ENCODE results near the gene ALDH1A2.
"Not testable (repeated sequence)": the region's sequence is repeated elsewhere in the genome, so short reads cannot be mapped to it uniquely, and the experiment has no call there.

Gene ALDH1A2

GRCh38 chr15:58042006-58042405 is 23.5 kb downstream of the ALDH1A2 start:
- DNase-seq (ENCODE audit: low read depth, low spot score) = no peak

- DNase-seq (ENCODE audit: low read depth, low spot score) = no peak
These were observed 25.4 kb downstream of the ALDH1A2 start for GRCh38 chr15:58040150-58040549.

- no peak for DNase-seq (ENCODE audit: low read depth, low spot score)
These were observed 26.2 kb downstream of the ALDH1A2 start for GRCh38 chr15:58039079-58040035.

GRCh38 chr15:58038426-58039078 is 27.0 kb downstream of the ALDH1A2 start:
- DNase-seq (ENCODE audit: low read depth, low spot score) = peak; percentile 55

- DNase-seq (ENCODE audit: low read depth, low spot score) = no peak
These were observed 27.7 kb downstream of the ALDH1A2 start for GRCh38 chr15:58037723-58038301.

GRCh38 chr15:58036579-58036978 is 28.9 kb downstream of the ALDH1A2 start:
- DNase-seq (ENCODE audit: low read depth, low spot score) = no peak

GRCh38 chr15:58028392-58028791 is 37.1 kb downstream of the ALDH1A2 start:
- not testable (repeated sequence) for DNase-seq (ENCODE audit: low read depth, low spot score)

- no peak for DNase-seq (ENCODE audit: low read depth, low spot score)
These were observed 39.0 kb downstream of the ALDH1A2 start for GRCh38 chr15:58026552-58026951.

GRCh38 chr15:58026051-58026450 is 39.5 kb downstream of the ALDH1A2 start:
- no peak for DNase-seq (ENCODE audit: low read depth, low spot score)

GRCh38 chr15:58021332-58022230 is 43.9 kb downstream of the ALDH1A2 start:
- no peak for DNase-seq (ENCODE audit: low read depth, low spot score)

GRCh38 chr15:58019503-58020376 is 45.8 kb downstream of the ALDH1A2 start:
- DNase-seq (ENCODE audit: low read depth, low spot score) = peak; percentile 1

GRCh38 chr15:58017869-58018268 is 47.6 kb downstream of the ALDH1A2 start:
- DNase-seq (ENCODE audit: low read depth, low spot score) = no peak

GRCh38 chr15:58016581-58017175 is 48.8 kb downstream of the ALDH1A2 start:
- no peak for DNase-seq (ENCODE audit: low read depth, low spot score)

GRCh38 chr15:58015565-58015964 is 49.9 kb downstream of the ALDH1A2 start:
- DNase-seq (ENCODE audit: low read depth, low spot score) = peak; percentile 18

GRCh38 chr15:58014470-58014869 is 51.0 kb downstream of the ALDH1A2 start:
- DNase-seq (ENCODE audit: low read depth, low spot score) = no peak

GRCh38 chr15:58014040-58014439 is 51.5 kb downstream of the ALDH1A2 start:
- no peak for DNase-seq (ENCODE audit: low read depth, low spot score)

- DNase-seq (ENCODE audit: low read depth, low spot score) = no peak
These were observed 54.5 kb downstream of the ALDH1A2 start for GRCh38 chr15:58010983-58011382.

- no peak for DNase-seq (ENCODE audit: low read depth, low spot score)
These were observed 61.7 kb downstream of the ALDH1A2 start for GRCh38 chr15:58003810-58004209.

- DNase-seq (ENCODE audit: low read depth, low spot score) = no peak
These were observed 63.0 kb downstream of the ALDH1A2 start for GRCh38 chr15:58002338-58003126.

All from astrocyte of the hippocampus (primary cell).